GM13976 (cell line): ENCODE data around the gene SMARCA1.
A peak's percentile ranks its signal among the peaks of the same experiment; 100 is the strongest.

Experiments
- DNase-seq: peaks from one replicate; pipeline ENCODE4 v3.0.0; 2012; ENCODE audit warnings: low spot score
- CTCF ChIP-seq: IDR thresholded peaks from 2 replicates; pipeline ENCODE4 v1.5.1; 2012; ENCODE audit warnings: borderline replicate concordance, mild to moderate bottlenecking; ENCODE audit not compliant: insufficient read depth; ENCODE audit errors: extremely low read depth, missing control alignments, control extremely low read depth
- in situ Hi-C: fragments of 300-500 bp; cut with MboI; formaldehyde crosslinking; loops from one replicate; pipeline ENCODE4 v1.12.0; 2022; ENCODE audit warnings: low sequenced_read_pairs, mixed read lengths, inconsistent platforms; ENCODE audit not compliant: unreplicated experiment

SMARCA1 gene

GRCh38 chrX:129545408-129545807 is 22.1 kb upstream of the SMARCA1 start:
- no peak for TF ChIP-seq CTCF
- no peak for DNase-seq
- in situ Hi-C loops: no loop called here

GRCh38 chrX:129544780-129545179 is 21.5 kb upstream of the SMARCA1 start:
- in situ Hi-C loops: no loop called here
- TF ChIP-seq CTCF: no peak
- no peak for DNase-seq

GRCh38 chrX:129540722-129541184 is 17.5 kb upstream of the SMARCA1 start:
- in situ Hi-C loops: no loop called here
- DNase-seq: peak; percentile 26
- TF ChIP-seq CTCF: no peak

GRCh38 chrX:129540068-129540653 is 16.9 kb upstream of the SMARCA1 start, which contains the start of gene OCRL:
Gene OCRL, plus strand, starts transcription at chrX:129540259. Its CDS starts 181 bp downstream, at chrX:129540440.
- in situ Hi-C loops: no loop called here
- peak; percentile 77 for DNase-seq

GRCh38 chrX:129534816-129535578 is 11.7 kb upstream of the SMARCA1 start:
- no peak for DNase-seq
- TF ChIP-seq CTCF: no peak
- in situ Hi-C loops: no loop called here

More at GRCh38 chrX:129540068-129540653, 16.9 kb upstream of the SMARCA1 start, which contains the start of gene OCRL:
- TF ChIP-seq CTCF: peak; percentile 63

- DNase-seq: no peak
- no peak for TF ChIP-seq CTCF
- in situ Hi-C loops: no loop called here
Measured at GRCh38 chrX:129531132-129531531, 7.8 kb upstream of the SMARCA1 start.
